HepG2 (cell line): ENCODE measurements around the gene ANKRD29. TPM values are rescaled to one million over a fixed set of nuclear protein-coding genes. Genes with fewer than 3 reads are reported as not detected.

Experiments
- ATAC-seq: fragments of 200-7000 bp; cut with Tn5 transposase; 3 replicates; pipeline ENCODE4 v1.9.1; 2020; ENCODE audit warnings: mild to moderate bottlenecking, moderate library complexity
- BruUV-seq: library from RNA; stranded (reverse); fragments of 400-500 nt; replicated peaks from 2 replicates; lab custom pipeline; 2021; lab: Mats Ljungman, UMichigan
- CTCF ChIA-PET: fragments of 300-600 bp; formaldehyde crosslinking; extraction: SDS; loops from one replicate; lab custom pipeline; 2021; ENCODE audit warnings: low total read pairs, inconsistent platforms, low intra/inter-chr PET ratio; lab: Yijun Ruan, JAX
- POLR2A ChIA-PET: fragments of 350-600 bp; sonication (Branson Sonifier 250); formaldehyde crosslinking; loops from one replicate; lab custom pipeline; 2020; ENCODE audit warnings: antibody characterized with exemption, inconsistent platforms; lab: Yijun Ruan, JAX
- DNase-seq: peaks from one replicate; pipeline ENCODE4 v3.0.0-alpha.2; 2015; ENCODE audit warnings: low spot score
- FAIRE-seq: peaks from 3 replicates; lab custom pipeline; 2011; peaks lifted over from hg19 to GRCh38; lab: Jason Lieb, UNC
- H2AFZ ChIP-seq: one replicate; pipeline ENCODE4 v1.6.1; 2011; ENCODE audit warnings: low read length, inconsistent platforms
- H3K27ac ChIP-seq: fragments of 300-600 bp; 3 replicates; pipeline ENCODE4 v1.8.0; 2011; ENCODE audit warnings: mixed run types, mild to moderate bottlenecking, mixed read lengths, low read length, inconsistent platforms; ENCODE audit not compliant: insufficient read depth; ENCODE audit errors: extremely low read length
- H3K27me3 ChIP-seq, 2 experiments: fragments of 200-600 bp in 1 of 2; 2 replicates in 1 of 2; 3 replicates in 1 of 2; pipeline versions ENCODE4 v1.6.0 to v1.8.0; 2011; ENCODE audit warnings: low read length in 2 of 2, mild to moderate bottlenecking in 2 of 2, moderate library complexity in 2 of 2, inconsistent platforms in 1 of 2; ENCODE audit not compliant: insufficient read depth in 2 of 2, control insufficient read depth in 1 of 2
- H3K36me3 ChIP-seq, 2 experiments: fragments of 200-600 bp in 1 of 2; replicated peaks in 1 of 2; 2 replicates in 1 of 2; 3 replicates in 1 of 2; pipeline versions ENCODE4 v1.5.1 to v1.8.0; 2011; ENCODE audit warnings: low read length in 2 of 2, inconsistent platforms in 1 of 2; ENCODE audit not compliant: insufficient read depth in 2 of 2, control insufficient read depth in 1 of 2
- H3K4me1 ChIP-seq: 2 replicates; pipeline ENCODE4 v1.5.1; 2012; ENCODE audit warnings: low read length, inconsistent platforms; ENCODE audit not compliant: insufficient read depth
- H3K4me2 ChIP-seq: 2 replicates; pipeline ENCODE4 v1.6.0; 2011; ENCODE audit warnings: low read depth, low read length, inconsistent platforms
- H3K4me3 ChIP-seq, 3 experiments: fragments of 200-600 bp in 1 of 3; sonication (generic), shearing (Covaris generic) in 1 of 3; replicated peaks in 1 of 3; 2 replicates each; pipeline ENCODE4 v1.5.1; 2011 to 2016; ENCODE audit warnings: low read length in 3 of 3, inconsistent platforms in 2 of 3, low read depth in 2 of 3, mild to moderate bottlenecking in 2 of 3, control low read depth in 1 of 3, mixed read lengths in 1 of 3; ENCODE audit not compliant: insufficient read depth in 1 of 3
- H3K79me2 ChIP-seq: one replicate; pipeline ENCODE4 v1.6.1; 2011; ENCODE audit warnings: low read length, inconsistent platforms; ENCODE audit not compliant: insufficient read depth
- H3K9ac ChIP-seq: 2 replicates; pipeline ENCODE4 v1.6.0; 2011; ENCODE audit warnings: mild to moderate bottlenecking, low read depth, low read length, inconsistent platforms; ENCODE audit not compliant: insufficient read depth
- H3K9me3 ChIP-seq: 2 replicates; pipeline ENCODE4 v1.5.1; 2012; ENCODE audit warnings: mild to moderate bottlenecking, low read length
- H4K20me1 ChIP-seq: 2 replicates; pipeline ENCODE4 v1.6.0; 2011; ENCODE audit warnings: inconsistent platforms, mild to moderate bottlenecking, low read length, moderate library complexity; ENCODE audit not compliant: insufficient read depth
- HOXD1 ChIP-seq: sonication (generic); formaldehyde crosslinking; IDR thresholded peaks from 2 replicates; pipeline ENCODE4 v1.5.0; 2020; ENCODE audit warnings: missing genetic modification reagents
- ZBED4 ChIP-seq: sonication (generic); formaldehyde crosslinking; IDR thresholded peaks from 2 replicates; pipeline ENCODE4 v1.4.0; 2020; ENCODE audit warnings: missing genetic modification reagents, borderline replicate concordance
- WGBS: methylation state at CpG from one replicate; pipeline ENCODE4 v1.1.6; 2017; ENCODE audit warnings: low lambda C conversion rate; 5-methylcytosine and 5-hydroxymethylcytosine counted together
- in situ Hi-C: cut with HindIII; loops from 2 replicates; pipeline ENCODE4 v1.10.0; 2017; ENCODE audit warnings: low pct_unique_long_range_greater_than_20kb; ENCODE audit not compliant: extremely low pct_ligation_motif_present
- intact Hi-C: fragments of 100-400 bp; cut with micrococcal nuclease; formaldehyde crosslinking; loops from one replicate; pipeline ENCODE4 v1.10.0; 2022; ENCODE audit not compliant: unreplicated experiment
- polyA plus RNA-seq, 8 experiments: library from polyadenylated mRNA; depleted of rRNA in 3 of 8; stranded (reverse) in 7 of 8; unstranded in 1 of 8; fragments of >200 nt; fragmentation: Illumina TruSeq in 4 of 8; extraction: Trizol in 4 of 8; gene quantifications; 2 replicates each; pipeline versions ENCODE4 v1.2.1 to v1.2.3, GENCODE V29; 2011 to 2016; ENCODE audit warnings: low read depth in 4 of 8, missing spikeins in 1 of 8, mixed read lengths in 1 of 8; ENCODE audit not compliant: insufficient read depth in 1 of 8
- total RNA-seq, 5 experiments: library from RNA; depleted of rRNA; stranded (reverse); fragments of >200 nt; fragmentation: Illumina TruSeq; extraction: Trizol; gene quantifications; 2 replicates each; pipeline ENCODE4 v1.2.3, GENCODE V29; 2016; ENCODE audit warnings: low read depth in 1 of 5
- TF ChIP-seq, protein P1 (sequence below): sonication (generic); formaldehyde crosslinking; IDR thresholded peaks from 2 replicates; pipeline ENCODE4 v1.4.0; 2020; ENCODE audit warnings: mild to moderate bottlenecking, missing genetic modification reagents

Gene ANKRD29
- total and polyA plus RNA-seq, 2 of the 13 experiments (the other 11 are each of a cell fraction or from before 2014, with no cell fraction given), result not detected

GRCh38 chr18:23623040-23623439, 39.7 kb downstream of the ANKRD29 start:
- no peak for FAIRE-seq
- no peak overlapping the region for H3K9ac ChIP-seq
- no peak overlapping the region for H2AFZ ChIP-seq
- H3K4me1 ChIP-seq, result peaks cover 29% of the 10 kb centered on the region
- DNase-seq, result no peak
- no peak overlapping the region for H3K4me2 ChIP-seq
- no peaks in the 10 kb centered on the region for H4K20me1 ChIP-seq
- no peak overlapping the region for H3K27ac ChIP-seq
- POLR2A ChIA-PET, result no interaction called here
- no peaks in the 10 kb centered on the region for H3K9me3 ChIP-seq
- peaks cover 1 to 35% of the 10 kb centered on the region in 2 experiments; a peak in 3 of 5 replicates for H3K27me3 ChIP-seq
- TF ChIP-seq ZBED4 (CRISPR knock-in tag) (no peak), HOXD1 (no peak)
- in situ Hi-C loops, result loop anchor here (5.0 kb wide), 2 partner anchors 79 to 189 kb away; no protein-coding TSS in a partner anchor
- ATAC-seq, result no peak
- CTCF ChIA-PET, result interaction anchor here (1.3 to 1.8 kb wide), 2 partner anchors 66 to 80 kb away, joined by 3 to 29 read pairs; partner anchors contain the start of gene LAMA3
- 17% methylated on average over 3 of the region's 3 CpGs for WGBS
- H3K79me2 ChIP-seq, result no peaks in the 10 kb centered on the region
- no peaks in the 10 kb centered on the region for H3K36me3 ChIP-seq
- no TSS peak for BruUV-seq
- no peak overlapping the region for H3K4me3 ChIP-seq
- intact Hi-C loops, result loop anchor here (10.0 kb wide), 2 partner anchors 152 to 292 kb away; no protein-coding TSS in a partner anchor

- no peak overlapping the region for H2AFZ ChIP-seq
- peak overlapping the region; percentile 30 to 69 (median 31); a peak in 5 of 6 replicates for H3K4me3 ChIP-seq
- no peak for FAIRE-seq
- in situ Hi-C loops, result no loop called here
- no peak for DNase-seq
- H3K79me2 ChIP-seq, result no peaks in the 10 kb centered on the region
- WGBS, result 65% methylated on average over 25 of the region's 41 CpGs
- no TSS peak for BruUV-seq
- H3K4me1 ChIP-seq, result peaks cover 28% of the 10 kb centered on the region
- H3K9ac ChIP-seq, result no peak overlapping the region
- ATAC-seq, result peak; percentile 48
- intact Hi-C loops, result no loop called here
- ChIA-PET CTCF (no interaction called here), POLR2A (no interaction called here)
- H3K9me3 ChIP-seq, result no peaks in the 10 kb centered on the region
- H3K27ac ChIP-seq, result no peak overlapping the region
- H4K20me1 ChIP-seq, result no peaks in the 10 kb centered on the region
- H3K36me3 ChIP-seq, result no peaks in the 10 kb centered on the region
- H3K4me2 ChIP-seq, result peak overlapping the region; percentile 85
- peaks cover 1 to 31% of the 10 kb centered on the region in 2 experiments; a peak in 3 of 5 replicates for H3K27me3 ChIP-seq
- TF ChIP-seq, protein P1, sequence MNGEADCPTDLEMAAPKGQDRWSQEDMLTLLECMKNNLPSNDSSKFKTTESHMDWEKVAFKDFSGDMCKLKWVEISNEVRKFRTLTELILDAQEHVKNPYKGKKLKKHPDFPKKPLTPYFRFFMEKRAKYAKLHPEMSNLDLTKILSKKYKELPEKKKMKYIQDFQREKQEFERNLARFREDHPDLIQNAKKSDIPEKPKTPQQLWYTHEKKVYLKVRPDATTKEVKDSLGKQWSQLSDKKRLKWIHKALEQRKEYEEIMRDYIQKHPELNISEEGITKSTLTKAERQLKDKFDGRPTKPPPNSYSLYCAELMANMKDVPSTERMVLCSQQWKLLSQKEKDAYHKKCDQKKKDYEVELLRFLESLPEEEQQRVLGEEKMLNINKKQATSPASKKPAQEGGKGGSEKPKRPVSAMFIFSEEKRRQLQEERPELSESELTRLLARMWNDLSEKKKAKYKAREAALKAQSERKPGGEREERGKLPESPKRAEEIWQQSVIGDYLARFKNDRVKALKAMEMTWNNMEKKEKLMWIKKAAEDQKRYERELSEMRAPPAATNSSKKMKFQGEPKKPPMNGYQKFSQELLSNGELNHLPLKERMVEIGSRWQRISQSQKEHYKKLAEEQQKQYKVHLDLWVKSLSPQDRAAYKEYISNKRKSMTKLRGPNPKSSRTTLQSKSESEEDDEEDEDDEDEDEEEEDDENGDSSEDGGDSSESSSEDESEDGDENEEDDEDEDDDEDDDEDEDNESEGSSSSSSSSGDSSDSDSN (CRISPR knock-in tag), result peak; percentile 18; the same call in 1 of the 2 replicates
These were observed 43.3 kb downstream of the ANKRD29 start for GRCh38 chr18:23619388-23619881.
